HL-60 (cell line): ENCODE results near the gene TACR1.

Experiments used
- GABPA ChIP-seq: IDR thresholded peaks from 2 replicates; pipeline ENCODE4 v1.6.1; 2012; ENCODE audit warnings: low read depth
- POLR2AphosphoS5 ChIP-seq: IDR thresholded peaks from 2 replicates; pipeline ENCODE4 v1.6.1; 2012; ENCODE audit warnings: low read depth
- TF ChIP-seq, protein P1 (sequence below): IDR thresholded peaks from one replicate; pipeline ENCODE4 v1.5.1; 2011; ENCODE audit warnings: low read length, control low read depth, inconsistent platforms; ENCODE audit not compliant: insufficient read depth

DNA sequence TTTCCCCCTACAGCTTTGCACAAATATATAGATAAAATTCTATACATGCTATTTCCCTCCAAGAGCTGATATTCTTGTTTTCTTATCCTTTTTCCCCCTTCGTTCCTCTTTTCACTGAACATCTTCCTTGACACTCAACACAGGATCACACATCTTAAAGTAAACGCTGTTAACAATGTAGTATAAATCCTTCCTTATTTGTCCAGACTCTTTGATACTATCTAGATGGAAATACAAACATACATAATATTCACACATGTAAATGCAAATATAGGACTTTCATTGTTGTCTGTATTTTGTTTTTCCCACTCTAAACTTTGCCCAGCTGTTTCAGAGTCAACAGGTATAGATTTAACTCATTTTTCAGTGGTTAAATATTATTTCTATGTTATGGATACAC, 3.0 kb upstream of the TACR1 start:
- TF ChIP-seq POLR2AphosphoS5 (no peak), GABPA (no peak)
- TF ChIP-seq, protein P1, sequence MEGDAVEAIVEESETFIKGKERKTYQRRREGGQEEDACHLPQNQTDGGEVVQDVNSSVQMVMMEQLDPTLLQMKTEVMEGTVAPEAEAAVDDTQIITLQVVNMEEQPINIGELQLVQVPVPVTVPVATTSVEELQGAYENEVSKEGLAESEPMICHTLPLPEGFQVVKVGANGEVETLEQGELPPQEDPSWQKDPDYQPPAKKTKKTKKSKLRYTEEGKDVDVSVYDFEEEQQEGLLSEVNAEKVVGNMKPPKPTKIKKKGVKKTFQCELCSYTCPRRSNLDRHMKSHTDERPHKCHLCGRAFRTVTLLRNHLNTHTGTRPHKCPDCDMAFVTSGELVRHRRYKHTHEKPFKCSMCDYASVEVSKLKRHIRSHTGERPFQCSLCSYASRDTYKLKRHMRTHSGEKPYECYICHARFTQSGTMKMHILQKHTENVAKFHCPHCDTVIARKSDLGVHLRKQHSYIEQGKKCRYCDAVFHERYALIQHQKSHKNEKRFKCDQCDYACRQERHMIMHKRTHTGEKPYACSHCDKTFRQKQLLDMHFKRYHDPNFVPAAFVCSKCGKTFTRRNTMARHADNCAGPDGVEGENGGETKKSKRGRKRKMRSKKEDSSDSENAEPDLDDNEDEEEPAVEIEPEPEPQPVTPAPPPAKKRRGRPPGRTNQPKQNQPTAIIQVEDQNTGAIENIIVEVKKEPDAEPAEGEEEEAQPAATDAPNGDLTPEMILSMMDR, result no peak
